C1 segment of cervical spinal cord (tissue), 14 donors: ENCODE results near the gene FOXC2.

Experiments
- DNase-seq, 14 donors: peaks; one replicate each; lab custom pipeline; 2025; lab: John Stamatoyannopoulos, UW

FOXC2 gene

DNA sequence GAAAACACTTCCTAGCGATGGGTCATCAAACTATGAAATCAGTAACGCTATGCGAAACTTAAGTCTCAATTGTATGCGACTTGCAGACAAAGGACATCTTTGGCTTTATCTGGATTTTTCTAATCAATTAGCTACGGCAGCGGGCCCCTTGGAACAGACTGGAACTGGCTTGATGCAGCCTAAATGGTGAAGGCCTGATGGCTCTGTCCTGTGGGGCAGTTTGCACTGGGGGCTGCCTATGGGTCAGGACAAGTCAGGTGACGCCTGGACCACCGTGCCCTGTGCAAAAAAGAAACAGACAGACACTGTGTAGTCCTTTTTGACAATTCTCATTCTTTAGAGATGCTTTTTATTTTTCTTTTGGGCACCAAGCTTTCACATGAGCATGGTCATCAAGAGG lies 33.6 kb upstream of the FOXC2 start:
- DNase-seq: no peak

DNA sequence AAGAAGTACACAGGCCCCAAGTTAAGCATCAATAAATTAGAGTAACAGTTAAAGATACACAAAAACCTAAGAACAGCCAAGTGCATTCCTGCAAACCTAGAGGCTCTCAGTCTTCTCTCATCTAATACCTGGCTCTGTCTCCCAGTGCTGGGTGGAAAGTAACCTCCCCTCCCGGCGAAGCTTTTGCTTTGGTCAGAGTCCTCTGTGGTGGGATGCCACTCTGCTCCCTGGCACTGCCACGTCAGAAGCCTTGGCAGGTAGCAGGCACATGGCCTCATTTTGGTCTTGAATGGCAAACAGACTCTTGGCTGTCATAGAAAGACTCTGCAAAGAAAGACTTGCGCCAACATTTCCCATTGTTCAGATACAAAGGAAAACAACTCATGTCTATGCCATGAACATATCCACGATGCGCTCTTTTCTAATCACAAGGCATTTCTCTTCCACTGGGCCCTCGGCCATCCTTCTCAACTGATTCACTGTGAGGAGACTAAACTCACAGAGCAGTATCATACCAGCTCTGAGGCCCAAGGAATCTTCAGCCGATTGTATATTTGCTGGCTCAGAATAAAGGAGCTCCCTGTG lies 32.8 kb upstream of the FOXC2 start:
- peak in 9 of 14 donors; percentile 8 to 55 (median 36) for DNase-seq

DNA sequence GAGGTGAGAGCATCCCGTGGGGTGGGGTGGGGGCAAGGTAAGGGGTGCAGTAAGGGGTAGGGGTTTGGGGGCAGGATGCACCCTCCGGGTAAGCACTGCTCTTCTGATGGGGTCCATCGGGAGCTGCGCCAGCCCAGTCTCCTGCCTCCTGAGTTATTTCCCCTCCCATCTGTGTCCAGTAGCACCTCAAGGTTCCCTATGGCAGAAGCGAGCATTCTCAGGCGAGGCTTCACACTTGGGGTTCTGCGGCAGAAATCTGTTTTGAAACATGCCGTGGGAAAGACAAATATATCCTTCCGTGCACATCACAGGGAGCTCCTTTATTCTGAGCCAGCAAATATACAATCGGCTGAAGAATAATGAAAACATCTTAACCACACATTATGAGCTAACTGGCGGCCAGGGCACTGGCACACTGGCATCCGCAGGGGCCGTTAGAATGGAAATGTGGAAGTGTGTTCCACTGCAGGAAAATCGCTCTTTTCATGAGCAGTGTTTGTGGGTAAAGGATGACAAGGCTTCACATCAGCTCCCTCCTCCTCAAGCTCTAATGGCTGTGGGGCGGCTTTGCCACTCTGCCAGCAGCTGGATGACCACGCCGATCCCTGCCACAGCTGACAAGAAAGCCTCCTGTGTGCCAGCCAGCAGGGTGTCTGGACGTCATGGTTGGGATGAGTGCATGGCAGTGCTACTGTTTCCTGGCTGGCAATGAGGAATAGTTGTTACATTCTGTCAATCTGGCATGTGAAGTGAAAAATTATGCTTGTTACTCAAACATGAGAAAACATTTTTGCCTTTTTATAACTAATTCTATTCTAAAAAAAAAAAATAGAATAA lies 31.6 kb upstream of the FOXC2 start:
- peak in 10 of 14 donors; percentile 10 to 75 (median 56) for DNase-seq

DNA sequence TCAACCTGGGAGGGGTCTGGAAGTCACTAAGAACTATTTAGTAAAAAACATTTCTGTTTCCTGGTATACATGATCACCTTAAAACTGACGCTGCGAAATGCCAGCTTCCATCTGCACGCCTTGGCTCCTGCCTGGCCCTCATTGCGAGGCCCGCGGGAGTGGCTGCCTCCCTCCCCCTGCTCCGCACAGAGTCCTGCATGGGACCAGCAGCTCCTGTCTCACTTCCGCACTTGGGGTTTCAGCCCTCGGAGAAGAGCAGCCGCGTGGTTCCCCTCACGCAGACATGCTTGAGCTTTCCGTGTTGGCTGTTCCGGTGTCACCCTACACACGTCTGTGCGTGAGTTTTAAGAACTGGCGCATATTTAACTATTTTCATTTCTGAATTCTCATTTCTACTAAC lies 30.0 kb upstream of the FOXC2 start:
- DNase-seq: no peak

DNA sequence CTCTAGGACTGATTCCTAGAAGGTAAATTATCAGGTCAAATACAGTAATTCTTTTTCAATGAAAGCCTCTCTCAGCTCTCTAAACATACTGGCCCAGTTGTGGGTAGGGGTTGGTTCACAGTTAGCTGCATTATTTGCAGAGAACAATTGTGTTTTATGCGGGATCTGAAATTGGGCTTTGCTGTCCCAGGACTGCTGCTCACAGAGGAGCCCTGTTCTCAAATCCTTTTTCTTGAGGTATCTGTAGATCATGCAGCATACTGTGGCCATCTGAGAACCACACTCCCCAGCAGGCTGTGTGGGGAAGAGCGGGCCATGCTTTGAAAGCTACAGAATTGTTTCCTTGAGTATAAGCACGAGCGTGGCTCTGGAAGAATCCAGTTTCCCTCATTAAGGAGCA lies 29.1 kb upstream of the FOXC2 start:
- DNase-seq: peak in 5 of 14 donors; percentile 8 to 47 (median 27)

DNA sequence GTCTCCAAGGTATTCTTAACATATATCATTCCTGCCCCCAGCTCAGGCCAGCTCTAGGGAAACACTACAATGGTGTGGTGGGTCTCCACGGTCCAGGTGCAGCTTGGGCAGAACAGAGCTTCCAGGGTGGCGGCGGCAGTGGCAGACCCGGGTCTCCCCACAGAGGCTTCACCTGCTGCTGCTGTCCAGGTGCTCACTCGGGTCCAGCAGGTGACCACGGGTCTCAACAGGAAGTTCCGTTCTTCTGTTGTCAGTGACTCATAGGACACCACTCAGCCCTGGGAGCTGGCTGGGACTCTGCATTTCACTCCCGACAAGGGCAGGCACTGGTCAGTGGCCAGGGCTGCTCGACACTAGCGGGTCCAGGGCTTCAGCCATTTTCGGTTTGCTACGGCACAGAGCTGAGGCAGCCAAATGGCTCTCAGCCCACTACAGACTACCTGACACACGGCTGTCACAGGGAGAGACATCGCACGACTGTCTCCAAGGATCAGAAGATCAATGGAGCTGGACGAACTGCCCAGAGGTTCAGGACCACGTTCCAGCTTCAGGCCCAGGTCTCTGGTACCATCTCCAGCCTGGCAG lies 28.3 kb upstream of the FOXC2 start:
- DNase-seq: no peak

DNA sequence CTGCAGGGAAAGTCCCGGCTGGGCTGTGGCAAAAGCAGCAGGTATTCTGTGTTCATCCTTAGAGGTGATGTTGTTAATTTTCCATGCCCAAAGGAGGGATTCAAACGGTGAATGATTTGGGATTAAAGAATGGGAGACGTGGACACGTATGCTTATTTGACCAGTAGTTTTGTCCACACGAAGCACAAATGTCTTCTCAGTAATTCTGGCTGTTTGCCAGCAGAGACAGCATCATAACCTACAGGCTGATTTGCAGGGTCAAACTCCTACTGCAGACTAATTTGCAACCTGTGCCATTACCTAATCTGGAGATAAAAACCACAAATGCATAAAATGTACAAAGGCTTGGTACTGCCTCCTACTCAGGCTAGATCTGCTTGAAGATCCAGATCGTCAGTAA lies 25.7 kb upstream of the FOXC2 start:
- no peak for DNase-seq

DNA sequence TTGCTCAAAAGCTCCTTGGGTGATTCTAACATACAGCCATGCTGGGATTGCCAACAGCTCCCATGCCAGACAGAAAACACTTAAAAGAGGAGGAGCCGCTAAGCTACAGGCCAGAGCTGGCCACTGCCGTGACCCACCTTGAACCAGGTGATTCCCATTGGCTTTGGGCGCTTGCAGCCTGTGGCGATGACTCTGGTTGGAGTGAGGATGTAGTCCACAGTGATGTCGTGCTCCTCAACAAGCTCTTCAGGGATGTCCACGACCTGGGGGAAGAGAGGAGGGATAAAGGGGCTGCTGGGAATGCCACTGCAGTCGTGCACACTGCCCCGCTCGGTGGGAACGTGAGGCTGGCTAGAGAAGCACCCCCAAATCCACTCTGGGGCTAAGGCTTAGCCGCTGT lies 25.1 kb upstream of the FOXC2 start:
- DNase-seq: no peak

DNA sequence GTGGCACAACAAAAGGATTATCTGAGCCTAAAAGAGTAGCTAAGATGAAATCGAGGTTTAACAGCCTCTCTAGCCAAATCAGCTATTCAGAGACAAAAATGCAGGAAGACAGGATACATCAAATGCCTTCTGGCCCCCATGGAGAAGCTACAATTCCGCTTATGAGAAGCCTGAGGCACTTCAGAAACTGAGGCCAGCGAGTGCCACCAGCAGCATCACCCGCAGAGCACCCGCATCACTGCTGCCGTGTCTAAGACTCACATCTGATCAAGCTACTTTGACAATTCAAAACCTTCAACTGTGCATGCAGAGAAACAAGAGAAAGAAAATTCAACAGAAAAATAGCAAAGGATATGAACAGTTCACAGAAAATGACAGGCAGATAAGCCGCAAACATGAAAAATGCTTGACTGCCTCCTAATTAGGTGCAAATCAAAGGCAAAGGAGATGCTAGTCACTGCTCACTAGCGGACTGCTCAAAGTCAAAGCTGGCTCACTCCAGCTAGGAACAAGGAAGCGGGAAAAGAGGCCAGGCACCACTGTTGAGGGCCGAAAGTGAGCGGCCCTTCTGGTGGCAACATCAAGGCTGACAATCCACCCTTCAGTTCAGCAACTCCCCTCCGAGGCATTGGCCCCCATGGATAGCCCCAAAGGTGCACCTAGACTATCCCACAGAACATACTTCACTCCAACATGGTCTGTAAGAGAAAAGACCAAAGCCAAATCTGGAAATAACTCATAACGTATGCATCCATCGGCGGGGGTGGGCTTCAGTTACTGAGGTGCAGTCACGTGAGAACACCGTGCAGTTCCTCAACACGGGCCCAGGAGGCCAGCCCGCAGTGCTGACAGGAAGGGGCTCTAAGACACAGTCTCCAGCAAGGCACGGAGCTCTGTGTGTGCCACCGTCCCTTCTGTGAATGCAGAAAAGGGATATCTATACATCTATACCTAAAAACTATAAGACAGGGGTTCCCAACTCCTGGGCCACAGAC lies 23.6 kb upstream of the FOXC2 start:
- DNase-seq: no peak

DNA sequence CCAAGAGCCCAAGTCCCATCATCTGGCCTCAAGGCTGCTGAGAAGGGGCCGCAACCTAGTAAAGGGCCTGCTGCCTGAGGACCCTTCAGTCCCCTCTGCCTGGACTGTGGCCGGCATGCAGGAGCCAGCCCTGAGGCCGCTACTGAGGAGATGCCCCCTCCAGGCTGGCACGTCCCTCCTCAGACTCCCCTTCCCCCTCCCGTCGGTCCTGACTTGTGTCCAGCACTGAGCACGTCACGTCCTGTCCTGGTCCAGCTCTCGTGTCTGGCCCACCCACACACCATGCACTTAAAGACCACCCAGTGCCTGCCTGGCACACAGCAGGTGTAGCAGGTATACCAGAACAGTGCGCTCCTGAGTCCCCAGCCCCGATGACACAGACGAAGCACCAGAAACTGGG lies 21.1 kb upstream of the FOXC2 start:
- DNase-seq: no peak

DNA sequence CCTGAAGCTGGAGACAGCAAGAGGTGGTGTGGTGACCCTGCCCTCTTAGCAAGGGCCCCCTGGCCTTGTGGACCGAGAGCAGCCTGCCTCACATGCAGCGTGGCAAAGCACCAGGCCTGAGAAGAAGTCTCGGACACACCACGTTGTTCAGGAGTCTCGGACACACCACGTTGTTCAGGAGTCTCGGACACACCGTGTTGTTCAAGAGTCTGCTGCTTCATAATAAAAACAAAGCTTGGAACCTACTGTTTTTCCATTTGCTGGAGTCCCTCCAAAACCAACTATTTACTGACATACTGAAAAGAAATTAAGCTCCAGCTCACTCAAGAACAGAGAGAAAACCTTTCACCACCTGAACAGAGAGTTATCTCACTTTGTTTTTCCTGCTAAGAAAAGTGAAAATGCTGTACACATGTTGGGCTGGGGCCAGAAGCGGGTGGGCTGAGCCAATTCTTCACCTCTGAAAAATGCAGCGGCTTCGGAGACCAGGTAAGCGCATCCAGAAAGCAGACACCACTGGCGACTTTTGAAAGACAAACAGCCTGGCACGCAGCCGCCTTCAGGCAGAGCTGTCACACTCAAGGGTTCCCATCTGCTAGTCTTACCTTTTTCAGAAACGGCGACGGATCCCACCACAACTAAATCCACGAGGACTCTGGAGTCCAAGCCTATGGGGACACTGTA lies 20.5 kb upstream of the FOXC2 start:
- DNase-seq: no peak

DNA sequence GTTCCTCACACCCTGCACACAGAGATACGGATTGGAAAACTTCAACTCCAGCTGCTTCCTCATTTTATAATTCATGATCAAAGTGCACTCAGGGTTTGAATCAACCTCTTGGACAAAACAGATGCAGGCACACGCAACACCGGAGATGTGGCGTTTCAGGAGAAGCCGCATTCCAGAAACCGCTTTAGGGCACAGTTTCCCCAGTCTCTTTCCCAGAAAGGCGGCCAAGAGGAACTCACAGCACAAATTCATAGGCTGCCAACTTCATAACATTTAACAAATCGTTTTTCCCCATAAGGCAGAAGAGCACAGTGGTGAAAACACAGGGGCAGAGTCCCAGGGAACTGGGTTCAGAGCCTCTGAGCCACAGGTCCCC lies 20.0 kb upstream of the FOXC2 start:
- DNase-seq: no peak

DNA sequence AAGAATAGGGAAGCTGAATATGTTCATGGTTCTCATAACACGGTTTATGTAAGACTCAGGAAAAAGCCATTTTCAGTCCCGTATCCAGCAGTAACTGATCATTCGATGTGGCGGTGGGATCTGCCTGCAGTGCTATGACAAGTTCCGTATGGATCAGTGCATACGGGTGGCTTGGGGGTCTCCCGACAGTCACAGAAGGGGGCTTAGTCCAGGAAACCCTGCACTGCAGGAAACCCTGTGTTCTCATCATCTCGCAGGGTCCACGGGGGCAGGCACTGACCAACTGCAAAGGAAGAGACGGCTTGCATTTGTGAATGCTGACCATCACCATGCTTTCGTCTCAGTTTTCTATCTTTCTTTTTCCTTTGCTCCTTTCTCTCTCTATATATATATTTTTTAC lies 19.3 kb upstream of the FOXC2 start:
- DNase-seq: no peak

DNA sequence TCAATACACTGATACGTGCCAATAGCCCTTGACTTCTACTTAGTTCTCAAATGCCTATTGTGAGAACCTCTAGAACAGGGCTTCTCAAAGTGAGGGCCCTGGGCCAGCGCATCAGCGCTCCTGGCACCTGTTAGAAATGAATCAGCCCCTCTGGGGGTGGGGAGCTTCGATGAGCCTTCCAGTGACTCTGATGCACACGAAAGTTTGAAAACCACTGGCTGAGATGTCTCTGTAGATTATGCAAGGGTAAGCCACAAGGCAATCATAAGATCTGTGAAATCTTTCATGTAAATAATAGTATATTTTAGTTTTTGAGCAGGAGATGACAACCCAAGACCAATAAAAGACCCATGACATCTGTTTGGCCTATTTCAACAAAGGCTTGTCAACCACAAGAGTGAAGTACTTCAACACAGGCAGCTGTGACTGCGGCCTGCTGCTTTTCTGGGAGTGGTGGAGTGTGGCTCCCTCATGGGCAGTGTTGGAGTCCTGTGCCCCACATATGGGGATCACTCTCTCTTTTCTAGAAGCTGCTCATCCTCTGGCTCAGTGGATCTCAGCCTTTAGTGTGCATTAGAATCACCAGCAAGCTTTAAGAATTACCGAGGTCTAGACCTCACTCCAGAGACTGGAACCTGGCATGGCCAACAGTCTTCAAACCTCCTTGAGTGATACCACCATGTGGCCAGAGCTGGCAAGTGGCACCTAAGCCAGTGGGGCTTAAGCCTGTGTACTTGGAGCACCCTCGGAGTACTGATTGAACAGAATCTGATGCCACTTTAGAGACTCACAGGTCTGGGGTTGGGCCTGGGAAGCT lies 17.3 kb upstream of the FOXC2 start:
- no peak for DNase-seq

DNA sequence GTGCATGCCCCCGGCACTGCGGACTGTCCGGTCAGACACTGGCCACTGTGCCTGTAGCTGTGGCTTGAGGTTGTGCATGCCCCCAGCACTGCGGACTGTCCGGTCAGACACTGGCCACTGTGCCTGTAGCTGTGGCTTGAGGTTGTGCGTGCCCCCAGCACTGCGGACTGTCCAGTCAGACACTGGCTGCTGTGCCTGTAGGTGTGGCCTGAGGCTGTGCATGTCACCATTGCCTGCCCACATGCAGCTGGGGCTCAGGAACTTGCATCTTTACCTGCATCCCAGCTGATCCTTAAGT lies 16.8 kb upstream of the FOXC2 start:
- no peak for DNase-seq

DNA sequence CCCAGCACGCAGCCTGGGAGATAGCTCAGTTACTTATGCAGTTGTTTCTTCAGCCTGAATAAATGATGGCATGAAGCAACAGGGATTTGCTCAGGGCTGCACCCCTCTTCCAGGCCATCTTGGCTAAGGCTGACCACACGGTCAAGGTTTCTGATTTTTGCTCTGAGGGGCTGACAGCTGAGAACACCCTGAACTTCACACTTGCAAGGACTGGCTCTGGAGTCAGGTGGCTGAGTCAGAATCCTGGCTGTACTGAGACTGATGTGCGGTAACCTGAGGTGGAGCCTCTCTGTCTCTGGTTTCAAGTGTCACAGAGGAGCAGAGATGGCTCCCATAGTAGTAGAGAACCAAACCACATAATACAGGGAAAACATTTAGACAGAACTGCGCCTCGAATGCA lies 16.3 kb upstream of the FOXC2 start:
- no peak for DNase-seq

DNA sequence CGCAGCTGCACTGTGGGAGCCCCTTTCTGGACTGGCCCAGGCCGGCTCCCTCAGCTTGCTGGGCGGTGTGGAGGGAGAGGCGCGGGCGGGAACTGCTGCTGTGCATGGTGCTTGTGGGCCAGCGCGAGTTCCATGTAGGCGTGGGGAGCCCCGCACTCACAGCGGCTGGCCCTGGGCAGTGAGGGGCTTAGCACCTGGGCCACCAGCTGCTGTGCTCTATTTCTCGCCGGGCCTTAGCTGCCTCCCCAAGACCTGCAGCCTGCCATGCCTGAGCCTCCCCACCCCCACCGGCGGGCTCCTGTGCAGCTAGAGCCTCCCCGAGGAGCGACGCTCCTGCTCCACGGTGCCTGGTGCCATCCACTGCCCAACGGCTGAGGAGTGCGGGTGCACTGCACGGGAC lies 13.3 kb upstream of the FOXC2 start:
- no peak for DNase-seq

DNA sequence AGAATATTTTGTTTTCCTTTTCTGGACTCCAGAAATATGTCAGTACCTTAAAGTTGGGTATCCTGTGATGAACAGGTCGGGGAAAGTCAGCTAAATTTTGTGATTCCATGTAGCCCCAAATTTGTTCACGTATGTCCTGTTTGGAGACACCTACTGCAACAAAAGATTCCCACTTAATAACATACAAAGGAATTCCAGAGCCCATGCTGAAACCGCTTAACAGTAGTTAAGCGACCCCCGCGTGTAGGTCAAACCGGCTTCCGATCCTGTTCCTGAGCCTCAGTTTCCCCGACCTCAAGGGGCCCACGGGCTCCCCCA lies 12.1 kb upstream of the FOXC2 start:
- no peak for DNase-seq

DNA sequence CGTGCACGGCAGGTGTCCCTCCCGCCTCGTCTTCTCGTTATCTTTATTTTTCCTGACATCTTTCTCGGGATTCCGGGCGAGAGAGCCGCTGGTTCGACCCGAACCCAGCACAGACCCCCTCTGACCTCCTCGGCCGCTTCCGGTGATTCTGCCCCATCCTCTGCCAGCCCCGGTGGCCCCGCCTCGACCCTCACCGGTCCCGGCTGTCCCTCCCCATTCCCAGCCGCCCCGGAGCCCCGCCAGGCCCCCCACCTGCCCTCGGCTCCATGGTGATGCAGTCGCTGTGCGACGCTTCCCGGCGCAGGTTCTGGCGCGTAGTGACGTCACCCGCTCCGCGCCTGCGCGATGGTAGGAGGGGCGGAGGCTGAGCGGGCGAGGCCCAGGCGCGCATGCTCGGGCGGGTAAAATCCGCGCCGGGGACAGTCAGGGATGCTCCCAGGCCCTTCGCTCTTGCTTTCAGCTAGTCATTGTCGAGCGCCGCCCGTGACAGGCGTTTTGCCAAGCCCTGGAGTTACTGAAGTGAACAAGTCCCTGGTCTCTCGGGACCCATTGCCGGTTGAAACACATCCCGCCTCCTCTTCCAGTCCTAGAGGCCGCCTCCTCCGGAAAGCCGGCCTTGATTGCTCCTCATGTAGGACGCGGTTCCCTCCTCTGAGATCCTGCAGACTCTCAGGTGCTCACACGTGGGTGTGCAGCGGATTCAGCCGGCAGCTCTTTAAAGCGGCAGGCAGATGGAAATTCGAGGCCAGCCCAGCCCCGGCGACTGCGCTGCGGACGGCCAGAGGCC lies 11.5 kb upstream of the FOXC2 start, which contains the start of gene MTHFSD:
Gene MTHFSD (minus strand): TSS at position 319 of the 787 bp plus-strand sequence. CDS start 51 bp downstream, at position 268.
- DNase-seq: peak; percentile 43 to 99 (median 87)

DNA sequence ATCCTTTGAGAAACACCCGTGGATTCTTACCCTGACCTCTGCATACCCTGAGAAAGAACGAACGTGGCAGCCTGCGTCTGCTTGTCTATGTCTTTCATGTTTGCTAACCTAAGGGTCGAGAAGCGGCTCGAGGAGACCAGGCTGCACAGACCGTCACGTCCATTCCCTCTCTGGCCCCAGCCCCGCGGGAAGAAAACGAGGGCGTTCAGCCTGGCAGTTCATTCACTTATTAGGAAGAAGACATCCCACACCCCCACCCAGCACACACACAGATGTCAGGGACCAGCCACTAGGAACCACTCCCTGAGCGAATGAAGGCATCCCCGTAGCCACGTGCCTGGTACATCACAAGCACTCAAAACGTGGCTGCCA lies 10.9 kb upstream of the FOXC2 start:
- DNase-seq: no peak
